Common myeloid progenitor, CD34-positive (primary cell): ENCODE results near the gene GLI1.

Source experiments
- CTCF ChIA-PET: fragments of 350-600 bp; sonication (Branson Sonifier 250); formaldehyde crosslinking; loops from one replicate; lab custom pipeline; 2021; ENCODE audit warnings: antibody characterized with exemption; lab: Charles Lee
- POLR2A ChIA-PET: fragments of 350-600 bp; sonication (Branson Sonifier 250); formaldehyde crosslinking; loops from one replicate; lab custom pipeline; 2021; ENCODE audit warnings: antibody characterized with exemption; lab: Charles Lee
- DNase-seq, 3 donors: peaks; one replicate each; pipeline versions ENCODE4 v3.0.0 to v3.0.0-alpha.2; 2013
- H3K27ac ChIP-seq, 2 experiments: 1 replicate in 1 of 2; 2 replicates in 1 of 2; pipeline ENCODE4 v1.7.0; 2013; ENCODE audit warnings: inconsistent platforms in 2 of 2, low read length in 2 of 2, mild to moderate bottlenecking in 2 of 2, low read depth in 1 of 2, moderate library complexity in 1 of 2; ENCODE audit not compliant: severe bottlenecking in 2 of 2, insufficient read depth in 1 of 2, poor library complexity in 1 of 2
- H3K27me3 ChIP-seq, 5 experiments: replicated peaks in 2 of 5; 1 replicate in 3 of 5; 2 replicates in 2 of 5; pipeline versions ENCODE4 v1.6.1 to v1.7.0; 2013; ENCODE audit warnings: low read length in 4 of 5, mild to moderate bottlenecking in 2 of 5, moderate library complexity in 2 of 5, inconsistent platforms in 1 of 5; ENCODE audit not compliant: insufficient read depth in 5 of 5, control insufficient read depth in 4 of 5
- H3K36me3 ChIP-seq, 4 experiments: 1 replicate in 2 of 4; 2 replicates in 2 of 4; pipeline versions ENCODE4 v1.6.1 to v1.7.0; 2013; ENCODE audit warnings: low read length in 3 of 4, control low read depth in 1 of 4, mild to moderate bottlenecking in 1 of 4; ENCODE audit not compliant: control insufficient read depth in 4 of 4, insufficient read depth in 4 of 4
- H3K4me1 ChIP-seq, 4 experiments: 1 replicate in 3 of 4; 2 replicates in 1 of 4; pipeline versions ENCODE4 v1.6.1 to v1.7.1; 2013; ENCODE audit warnings: low read length in 3 of 4, mild to moderate bottlenecking in 3 of 4, control low read depth in 1 of 4, inconsistent platforms in 1 of 4, moderate library complexity in 1 of 4; ENCODE audit not compliant: control insufficient read depth in 4 of 4, insufficient read depth in 4 of 4; ENCODE audit errors: control extremely low read depth in 1 of 4
- H3K4me3 ChIP-seq, 7 experiments: 1 replicate in 4 of 7; 2 replicates in 3 of 7; pipeline versions ENCODE4 v1.5.1 to v1.7.0; 2013; ENCODE audit warnings: mild to moderate bottlenecking in 7 of 7, low read length in 6 of 7, moderate library complexity in 6 of 7, inconsistent platforms in 2 of 7, low read depth in 2 of 7, control low read depth in 1 of 7; ENCODE audit not compliant: insufficient read depth in 4 of 7, control insufficient read depth in 1 of 7; ENCODE audit errors: extremely low read depth in 1 of 7
- H3K9me3 ChIP-seq, 5 experiments: 1 replicate in 4 of 5; 2 replicates in 1 of 5; pipeline versions ENCODE4 v1.6.1 to v1.7.1; 2013; ENCODE audit warnings: low read length in 4 of 5, mild to moderate bottlenecking in 2 of 5, inconsistent platforms in 1 of 5, low read depth in 1 of 5, moderate library complexity in 1 of 5; ENCODE audit not compliant: control insufficient read depth in 4 of 5, insufficient read depth in 2 of 5; ENCODE audit errors: control extremely low read depth in 1 of 5
- WGBS: methylation state at CpG from one replicate; pipeline ENCODE4 v1.1.5; 2013; ENCODE audit not compliant: insufficient coverage; 5-methylcytosine and 5-hydroxymethylcytosine counted together

GLI1 gene

DNA sequence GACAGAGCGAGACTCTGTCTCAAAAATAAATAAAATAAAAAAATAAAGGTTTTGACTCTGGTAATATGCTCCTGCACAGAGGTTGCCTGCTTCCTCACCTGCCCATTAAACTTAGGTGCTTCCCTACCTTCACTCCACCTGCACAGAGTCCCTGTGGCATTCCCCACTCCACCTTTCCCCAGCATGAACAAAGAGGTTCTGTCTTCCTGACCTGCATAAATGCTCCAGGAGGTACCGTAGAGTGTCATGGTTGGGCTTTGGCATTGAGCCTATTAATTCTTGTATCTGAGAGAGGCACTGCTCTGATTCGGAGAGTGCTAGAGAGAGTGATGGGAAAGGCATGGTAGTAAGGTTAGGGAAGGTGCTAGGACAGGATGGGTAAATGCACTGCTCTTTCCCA, 13.8 kb downstream of the GLI1 start:
- Histone ChIP-seq H3K36me3 (peaks cover 20 to 65% (median 53%) of the 10 kb centered on the region in 4 experiments), H3K4me3 (no peak overlapping the region), H3K27me3 (no peaks in the 10 kb centered on the region), H3K27ac (no peak overlapping the region), H3K4me1 (peaks cover 6 to 36% (median 32%) of the 10 kb centered on the region in 4 experiments), H3K9me3 (no peaks in the 10 kb centered on the region)
- POLR2A ChIA-PET = no interaction called here
- no peak for DNase-seq
- no CpG with 5 or more reads among the region's 3 CpGs for WGBS
- CTCF ChIA-PET = interaction anchor here (0.8 to 16.7 kb wide), 6 partner anchors 11 to 152 kb away, joined by 3 to 184 read pairs (median 3); partner anchors contain the start of gene GLI1

- POLR2A ChIA-PET = no interaction called here
- Histone ChIP-seq H3K4me1 (peaks cover 10 to 41% (median 37%) of the 10 kb centered on the region in 4 experiments), H3K27ac (no peak overlapping the region), H3K4me3 (no peak overlapping the region), H3K36me3 (peaks cover 20 to 64% (median 53%) of the 10 kb centered on the region in 4 experiments), H3K27me3 (no peaks in the 10 kb centered on the region), H3K9me3 (no peaks in the 10 kb centered on the region)
- no peak for DNase-seq
- CTCF ChIA-PET = interaction anchor here (0.8 to 16.7 kb wide), 8 partner anchors 12 to 152 kb away, joined by 3 to 184 read pairs (median 3); partner anchors contain the start of gene GLI1
- WGBS = 100% methylated on average over 2 of the region's 5 CpGs
Measured at GRCh38 chr12:57473886-57474285, 14.3 kb downstream of the GLI1 start.

DNA sequence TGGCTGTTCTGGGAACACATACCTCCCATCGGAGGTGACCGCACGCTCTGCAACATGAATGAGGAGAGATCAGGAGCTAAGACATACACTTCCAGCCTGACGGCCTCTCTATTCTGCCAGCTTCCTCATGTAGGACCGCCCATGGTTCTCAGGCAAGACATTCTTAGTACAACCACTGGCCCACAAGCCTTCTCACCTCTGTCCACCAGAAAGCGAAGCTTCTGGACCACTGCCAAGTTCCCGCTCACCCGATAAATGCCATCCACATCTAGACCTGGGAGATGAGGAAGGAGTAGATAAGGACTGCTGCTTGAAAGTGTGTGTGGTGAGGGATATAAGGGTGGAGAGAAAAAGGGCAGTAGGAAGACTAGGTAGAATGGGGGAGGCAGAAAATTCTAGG, 14.8 kb downstream of the GLI1 start:
- Histone ChIP-seq H3K9me3 (no peaks in the 10 kb centered on the region), H3K27me3 (no peaks in the 10 kb centered on the region), H3K27ac (no peak overlapping the region), H3K36me3 (peaks cover 20 to 59% (median 48%) of the 10 kb centered on the region in 4 experiments), H3K4me1 (peaks cover 14 to 47% (median 42%) of the 10 kb centered on the region in 4 experiments), H3K4me3 (no peak overlapping the region)
- CTCF ChIA-PET = interaction anchor here (0.8 to 16.7 kb wide), 11 partner anchors 12 to 151 kb away, joined by 3 to 184 read pairs (median 3); partner anchors contain the start of gene GLI1
- POLR2A ChIA-PET = no interaction called here
- WGBS = 92% methylated on average over 8 of the region's 8 CpGs
- no peak for DNase-seq

DNA sequence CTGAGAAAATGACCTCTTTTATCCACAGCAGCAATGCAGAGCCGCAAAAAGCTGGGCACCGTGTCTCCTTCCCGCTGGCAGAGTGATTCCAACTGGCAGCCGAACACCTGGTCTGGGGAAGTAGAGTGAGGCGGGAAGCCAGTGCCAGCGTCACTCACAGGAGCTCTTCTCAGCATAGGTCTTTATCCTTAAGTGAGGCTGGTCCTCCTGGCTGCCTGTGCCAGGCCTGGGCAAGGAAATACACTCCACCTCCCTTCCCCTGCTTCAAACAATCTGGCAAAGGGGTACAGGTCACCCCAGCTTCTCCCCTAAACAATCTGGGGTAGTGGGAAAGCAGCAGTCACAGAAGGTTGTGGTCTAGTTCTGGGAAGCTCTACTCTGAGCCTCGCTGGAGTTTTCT, 15.3 kb downstream of the GLI1 start:
- no peak for DNase-seq
- Histone ChIP-seq H3K4me1 (peaks cover 15 to 51% (median 47%) of the 10 kb centered on the region in 4 experiments), H3K36me3 (peaks cover 20 to 55% (median 45%) of the 10 kb centered on the region in 4 experiments), H3K9me3 (no peaks in the 10 kb centered on the region), H3K27ac (no peak overlapping the region), H3K27me3 (no peaks in the 10 kb centered on the region), H3K4me3 (peak overlapping the region in 1 of 7 experiments; percentile 76)
- 98% methylated on average over 6 of the region's 7 CpGs for WGBS
- ChIA-PET CTCF (interaction anchor here (1.1 to 16.7 kb wide), 10 partner anchors 11 to 110 kb away, joined by 3 to 184 read pairs (median 4); partner anchors contain the start of genes DDIT3 and GLI1), POLR2A (interaction anchor here (0.8 to 2.7 kb wide), 2 partner anchors 9 to 14 kb away, joined by 3 to 8 read pairs; partner anchors contain the start of gene MARS1)

GRCh38 chr12:57475271-57476161, 15.9 kb downstream of the GLI1 start:
- no peak for DNase-seq
- H3K27me3 ChIP-seq = no peaks in the 10 kb centered on the region
- H3K4me3 ChIP-seq = peak overlapping the region; percentile 52 to 92 (median 76)
- 51% methylated on average over 73 of the region's 84 CpGs for WGBS
- CTCF ChIA-PET = interaction anchor here (1.0 to 16.7 kb wide), 12 partner anchors 11 to 168 kb away, joined by 3 to 184 read pairs (median 5); partner anchors contain the start of genes DDIT3, GLI1 and MARS1
- H3K27ac ChIP-seq = peak overlapping the region in 1 of 2 experiments; percentile 96
- POLR2A ChIA-PET = interaction anchor here (0.8 to 2.7 kb wide), 3 partner anchors 8 to 13 kb away, joined by 3 to 8 read pairs (median 4); partner anchors contain the start of gene MARS1
- peaks cover 20 to 48% (median 40%) of the 10 kb centered on the region in 4 experiments for H3K36me3 ChIP-seq
- peaks cover 20 to 58% (median 53%) of the 10 kb centered on the region in 4 experiments for H3K4me1 ChIP-seq
- no peaks in the 10 kb centered on the region for H3K9me3 ChIP-seq

DNA sequence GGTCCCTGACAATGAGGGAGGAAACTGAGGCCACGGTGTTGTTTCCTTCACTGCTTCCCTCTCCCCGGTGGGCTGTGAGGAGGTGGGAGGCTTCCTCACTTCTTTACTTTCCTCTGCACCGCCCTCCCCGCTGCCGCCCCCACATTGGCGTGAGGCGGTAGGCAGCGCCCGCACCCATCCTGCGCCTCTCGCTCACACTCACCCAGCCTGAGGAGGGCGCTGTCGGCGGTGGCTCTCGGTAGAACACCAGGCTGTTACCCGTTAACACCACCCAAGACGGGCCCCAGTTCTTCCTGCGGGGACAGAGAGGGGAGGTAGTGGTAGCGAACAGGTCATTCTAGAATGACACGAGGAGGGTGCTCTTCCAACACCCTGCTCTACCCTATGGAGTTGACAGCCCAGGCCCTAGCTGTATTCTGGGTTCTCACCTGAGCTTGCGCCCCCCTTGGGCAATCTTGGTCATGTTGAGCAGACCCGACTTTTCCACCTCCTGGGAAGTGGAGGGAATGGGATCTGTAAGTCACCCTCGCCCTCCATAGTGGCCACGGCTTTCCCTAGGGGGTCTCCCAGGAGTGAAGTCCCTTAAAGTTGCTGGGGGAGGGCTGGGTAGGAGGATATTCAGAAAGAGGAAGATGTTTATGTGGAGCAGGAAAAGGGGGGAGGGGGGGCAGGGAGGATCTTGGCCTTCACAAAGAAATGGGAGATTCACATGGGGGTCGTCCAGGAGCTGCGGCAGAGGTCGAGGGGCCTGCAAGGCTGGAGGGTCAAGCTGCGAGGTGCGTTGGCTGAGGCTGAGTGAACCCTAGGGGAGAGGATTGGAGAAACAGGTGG, 16.8 kb downstream of the GLI1 start:
- 0% methylated on average over 20 of the region's 29 CpGs for WGBS
- no peaks in the 10 kb centered on the region for H3K9me3 ChIP-seq
- H3K27ac ChIP-seq = peak overlapping the region; percentile 96
- peak in 2 of 3 donors; percentile 80 to 83 for DNase-seq
- H3K36me3 ChIP-seq = peaks cover 19 to 40% (median 32%) of the 10 kb centered on the region in 4 experiments
- H3K27me3 ChIP-seq = no peaks in the 10 kb centered on the region
- peak overlapping the region; percentile 52 to 92 (median 76) for H3K4me3 ChIP-seq
- H3K4me1 ChIP-seq = peaks cover 24 to 66% (median 61%) of the 10 kb centered on the region in 4 experiments
- CTCF ChIA-PET = interaction anchor here (0.6 to 16.7 kb wide), 11 partner anchors 8 to 194 kb away, joined by 3 to 184 read pairs (median 5); partner anchors contain the start of genes DDIT3, GLI1 and MARS1
- POLR2A ChIA-PET = interaction anchor here (0.6 to 2.7 kb wide), 4 partner anchors 10 to 43 kb away, joined by 3 to 8 read pairs (median 6); partner anchors contain the start of gene MARS1
